AG04449 (cell line): ENCODE data around the gene ATP2B2.

Experiments used
- CTCF ChIA-PET: fragments of 350-600 bp; formaldehyde crosslinking; extraction: SDS; loops from one replicate; lab custom pipeline; 2021; ENCODE audit warnings: antibody characterized with exemption; lab: Yijun Ruan, JAX
- POLR2A ChIA-PET: fragments of 400-600, 350-600 bp; formaldehyde crosslinking; extraction: SDS; loops from one replicate; lab custom pipeline; 2020; ENCODE audit warnings: antibody characterized with exemption, inconsistent platforms; lab: Yijun Ruan, JAX
- DNase-seq: peaks from one replicate; pipeline ENCODE4 v3.0.0-alpha.2; 2010; ENCODE audit warnings: low read depth, low spot score
- H3K4me3 ChIP-seq: 2 replicates; pipeline ENCODE4 v1.5.1; 2011; ENCODE audit warnings: low read depth, mild to moderate bottlenecking, control low read depth, low read length
- TF ChIP-seq, protein P1 (sequence below): IDR thresholded peaks from one replicate; pipeline ENCODE4 v1.5.1; 2011; ENCODE audit warnings: mild to moderate bottlenecking, moderate library complexity, low read length, control low read depth, inconsistent platforms; ENCODE audit not compliant: insufficient read depth; ENCODE audit errors: missing control alignments

ATP2B2 gene

GRCh38 chr3:10396083-10396482, 109.3 kb downstream of the ATP2B2 start:
- no peak overlapping the region for H3K4me3 ChIP-seq
- TF ChIP-seq, protein P1, sequence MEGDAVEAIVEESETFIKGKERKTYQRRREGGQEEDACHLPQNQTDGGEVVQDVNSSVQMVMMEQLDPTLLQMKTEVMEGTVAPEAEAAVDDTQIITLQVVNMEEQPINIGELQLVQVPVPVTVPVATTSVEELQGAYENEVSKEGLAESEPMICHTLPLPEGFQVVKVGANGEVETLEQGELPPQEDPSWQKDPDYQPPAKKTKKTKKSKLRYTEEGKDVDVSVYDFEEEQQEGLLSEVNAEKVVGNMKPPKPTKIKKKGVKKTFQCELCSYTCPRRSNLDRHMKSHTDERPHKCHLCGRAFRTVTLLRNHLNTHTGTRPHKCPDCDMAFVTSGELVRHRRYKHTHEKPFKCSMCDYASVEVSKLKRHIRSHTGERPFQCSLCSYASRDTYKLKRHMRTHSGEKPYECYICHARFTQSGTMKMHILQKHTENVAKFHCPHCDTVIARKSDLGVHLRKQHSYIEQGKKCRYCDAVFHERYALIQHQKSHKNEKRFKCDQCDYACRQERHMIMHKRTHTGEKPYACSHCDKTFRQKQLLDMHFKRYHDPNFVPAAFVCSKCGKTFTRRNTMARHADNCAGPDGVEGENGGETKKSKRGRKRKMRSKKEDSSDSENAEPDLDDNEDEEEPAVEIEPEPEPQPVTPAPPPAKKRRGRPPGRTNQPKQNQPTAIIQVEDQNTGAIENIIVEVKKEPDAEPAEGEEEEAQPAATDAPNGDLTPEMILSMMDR = no peak
- ChIA-PET POLR2A (no interaction called here), CTCF (interaction anchor here (0.8 to 0.9 kb wide), 2 partner anchors 13 to 51 kb away, joined by 3 to 4 read pairs; no protein-coding TSS in a partner anchor)
- no peak for DNase-seq

GRCh38 chr3:10395671-10396070, 109.7 kb downstream of the ATP2B2 start:
- ChIA-PET POLR2A (interaction anchor here (0.7 kb wide), 1 partner anchor 29 kb away, joined by 4 read pairs; no protein-coding TSS in a partner anchor), CTCF (interaction anchor here (0.9 kb wide), 1 partner anchor 51 kb away, joined by 4 read pairs; no protein-coding TSS in a partner anchor)
- TF ChIP-seq, protein P1 = no peak
- no peak for DNase-seq
- no peak overlapping the region for H3K4me3 ChIP-seq

DNA sequence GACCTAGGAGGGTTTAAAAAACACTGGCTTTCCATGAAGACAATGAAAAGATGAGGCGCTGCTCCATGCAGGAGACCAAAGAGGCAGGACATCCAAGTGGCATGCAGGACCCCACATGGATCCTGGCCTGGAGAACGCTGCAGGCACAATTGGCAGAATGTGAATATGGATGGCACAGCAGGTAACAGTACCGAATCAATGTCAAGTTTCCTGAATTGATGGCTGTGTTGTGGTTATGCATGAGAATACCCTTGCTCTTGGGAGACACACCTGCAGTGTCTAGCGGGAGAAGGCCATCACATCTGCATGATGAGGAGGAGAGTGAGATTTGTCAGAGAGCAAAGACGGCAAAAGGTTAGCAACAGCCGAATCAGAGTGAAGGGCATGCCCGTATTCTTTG, 110.2 kb downstream of the ATP2B2 start:
- DNase-seq = no peak
- TF ChIP-seq, protein P1 = no peak
- CTCF ChIA-PET = interaction anchor here (0.9 kb wide), 1 partner anchor 50 kb away, joined by 4 read pairs; no protein-coding TSS in a partner anchor
- POLR2A ChIA-PET = interaction anchor here (0.7 kb wide), 1 partner anchor 28 kb away, joined by 4 read pairs; no protein-coding TSS in a partner anchor
- no peak overlapping the region for H3K4me3 ChIP-seq

- TF ChIP-seq, protein P1 = no peak
- ChIA-PET POLR2A (no interaction called here), CTCF (no interaction called here)
- DNase-seq = no peak
- H3K4me3 ChIP-seq = no peak overlapping the region
Measured at GRCh38 chr3:10394491-10395025, 110.8 kb downstream of the ATP2B2 start.

DNA sequence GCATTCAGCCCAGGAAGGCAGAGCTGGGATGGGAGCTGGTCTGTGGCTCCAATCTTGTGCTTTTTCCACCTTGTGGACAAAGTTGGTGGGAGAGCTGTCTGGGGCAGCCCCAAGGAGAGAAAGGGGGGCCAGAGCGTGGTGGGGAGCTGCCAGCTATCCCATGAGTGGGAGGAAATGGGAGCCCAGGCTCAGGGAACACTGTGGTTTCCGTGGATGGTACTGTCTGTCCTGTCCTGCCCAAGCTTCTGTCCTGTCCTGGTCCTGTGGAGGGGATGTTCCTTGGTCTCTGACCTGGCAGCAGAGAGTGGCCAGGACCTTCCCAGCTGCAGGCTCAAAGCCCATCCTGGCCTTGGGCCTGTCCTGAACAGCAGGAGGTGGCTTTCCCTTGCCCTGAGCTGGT, 111.9 kb downstream of the ATP2B2 start:
- TF ChIP-seq, protein P1 = no peak
- ChIA-PET POLR2A (interaction anchor here (0.7 kb wide), 1 partner anchor 27 kb away, joined by 3 read pairs; no protein-coding TSS in a partner anchor), CTCF (interaction anchor here (1.7 kb wide), 1 partner anchor 15 kb away, joined by 4 read pairs; no protein-coding TSS in a partner anchor)
- no peak overlapping the region for H3K4me3 ChIP-seq
- no peak for DNase-seq

DNA sequence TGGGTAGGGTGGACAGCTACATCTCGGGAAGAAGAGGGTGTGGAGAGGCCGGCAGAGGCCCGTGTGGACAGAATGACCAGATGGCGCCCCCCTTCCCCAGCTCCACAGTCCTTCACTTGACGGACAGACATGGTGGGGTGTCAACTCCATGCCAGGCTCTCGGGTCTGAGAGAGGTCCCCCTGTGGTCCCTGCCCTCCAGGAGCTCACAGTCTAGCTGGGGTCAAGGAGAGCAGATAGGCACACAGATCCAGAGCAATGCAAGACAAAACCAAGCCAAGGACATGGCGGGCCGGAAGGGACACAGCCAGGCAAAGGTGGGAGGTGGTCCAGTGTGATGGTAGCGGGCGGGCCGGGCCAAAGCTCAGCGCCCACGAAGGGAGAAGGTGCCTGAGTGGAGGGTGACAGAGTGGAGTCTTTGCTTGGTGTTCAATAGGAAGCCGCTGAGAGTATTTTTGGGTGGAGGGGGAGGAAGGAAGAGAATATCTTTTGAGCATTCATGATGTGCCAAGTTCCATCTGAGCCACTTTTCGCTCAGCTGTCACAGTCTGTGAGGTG, 112.4 kb downstream of the ATP2B2 start:
- POLR2A ChIA-PET = interaction anchor here (0.7 kb wide), 1 partner anchor 26 kb away, joined by 3 read pairs; no protein-coding TSS in a partner anchor
- H3K4me3 ChIP-seq = no peak overlapping the region
- TF ChIP-seq, protein P1 = no peak
- DNase-seq = no peak
- CTCF ChIA-PET = interaction anchor here (1.1 to 1.7 kb wide), 2 partner anchors 10 to 15 kb away, joined by 3 to 4 read pairs; no protein-coding TSS in a partner anchor
